Adrenal gland (tissue), 5 donors: Measurements from ENCODE around the gene ARFGAP1.

Source experiments
- POLR2A ChIP-seq, 2 donors: fragments of 450-650 bp; IDR thresholded peaks; one replicate each; pipeline ENCODE4 v1.6.1; 2017; ENCODE audit warnings: antibody characterized with exemption in 2 of 2, mild to moderate bottlenecking in 2 of 2, moderate library complexity in 1 of 2
- TF ChIP-seq, protein P1 (sequence below), 6 experiments: fragments of 450-650 bp in 4 of 6; fragments of 200-600 bp in 2 of 6; sonication (generic) in 1 of 6; IDR thresholded peaks; 1 replicate in 5 of 6; 2 replicates in 1 of 6; pipeline versions ENCODE4 v1.5.1 to v1.8.0; 2016 to 2021; ENCODE audit warnings: antibody characterized with exemption in 6 of 6, mild to moderate bottlenecking in 2 of 6, moderate library complexity in 1 of 6
- donor health status: DM: no; HTN: no; CAD: no.

DNA sequence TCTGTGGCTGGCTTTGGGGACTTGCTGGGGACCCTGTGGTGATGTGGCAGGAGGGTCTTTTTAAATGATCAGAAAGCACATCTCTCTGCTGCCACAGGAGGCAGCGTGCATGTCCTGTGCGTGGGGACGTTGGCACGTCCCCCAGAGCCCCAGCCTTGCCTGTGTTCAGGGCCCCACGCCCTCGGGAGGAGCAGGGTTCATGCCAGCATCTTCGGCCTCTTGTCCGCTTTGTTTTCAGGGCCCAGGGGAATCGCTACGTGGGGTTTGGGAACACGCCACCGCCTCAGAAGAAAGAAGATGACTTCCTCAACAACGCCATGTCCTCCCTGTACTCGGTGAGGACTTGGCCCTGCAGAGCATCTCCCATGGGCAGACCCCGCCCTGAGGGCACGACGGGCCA is 6.0 kb downstream of the ARFGAP1 start:
- TF ChIP-seq, protein P1, sequence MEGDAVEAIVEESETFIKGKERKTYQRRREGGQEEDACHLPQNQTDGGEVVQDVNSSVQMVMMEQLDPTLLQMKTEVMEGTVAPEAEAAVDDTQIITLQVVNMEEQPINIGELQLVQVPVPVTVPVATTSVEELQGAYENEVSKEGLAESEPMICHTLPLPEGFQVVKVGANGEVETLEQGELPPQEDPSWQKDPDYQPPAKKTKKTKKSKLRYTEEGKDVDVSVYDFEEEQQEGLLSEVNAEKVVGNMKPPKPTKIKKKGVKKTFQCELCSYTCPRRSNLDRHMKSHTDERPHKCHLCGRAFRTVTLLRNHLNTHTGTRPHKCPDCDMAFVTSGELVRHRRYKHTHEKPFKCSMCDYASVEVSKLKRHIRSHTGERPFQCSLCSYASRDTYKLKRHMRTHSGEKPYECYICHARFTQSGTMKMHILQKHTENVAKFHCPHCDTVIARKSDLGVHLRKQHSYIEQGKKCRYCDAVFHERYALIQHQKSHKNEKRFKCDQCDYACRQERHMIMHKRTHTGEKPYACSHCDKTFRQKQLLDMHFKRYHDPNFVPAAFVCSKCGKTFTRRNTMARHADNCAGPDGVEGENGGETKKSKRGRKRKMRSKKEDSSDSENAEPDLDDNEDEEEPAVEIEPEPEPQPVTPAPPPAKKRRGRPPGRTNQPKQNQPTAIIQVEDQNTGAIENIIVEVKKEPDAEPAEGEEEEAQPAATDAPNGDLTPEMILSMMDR (IDR thresholded peaks at IDR 0.05): no peak
- TF ChIP-seq POLR2A (IDR thresholded peaks at IDR 0.05): no peak
